Stimulated activated CD4-positive, alpha-beta T cell treated with anti-CD3 and anti-CD28 coated beads, Interleukin-4, amount 100 ng/mL, for 24 hours (primary cell): Measurements from ENCODE around the gene TNIP1.

Experiments
- DNase-seq: peaks from one replicate; pipeline ENCODE4 v3.0.0-alpha.2; 2020

TNIP1 gene

GRCh38 chr5:151019331-151019730, 61.5 kb downstream of the TNIP1 start:
- no peak for DNase-seq

- DNase-seq = no peak
Measured at GRCh38 chr5:151018846-151019245, 62.0 kb downstream of the TNIP1 start.

- DNase-seq = no peak
Measured at GRCh38 chr5:151017897-151018296, 62.9 kb downstream of the TNIP1 start.

- no peak for DNase-seq
Measured at GRCh38 chr5:151016700-151017099, 64.1 kb downstream of the TNIP1 start.

- DNase-seq = no peak
Measured at GRCh38 chr5:151015974-151016587, 64.8 kb downstream of the TNIP1 start.

GRCh38 chr5:151014680-151015343, 66.0 kb downstream of the TNIP1 start:
- no peak for DNase-seq

GRCh38 chr5:151012862-151013261, 68.0 kb downstream of the TNIP1 start:
- DNase-seq = no peak

GRCh38 chr5:151008906-151009305, 71.9 kb downstream of the TNIP1 start:
- no peak for DNase-seq

- DNase-seq = no peak
Measured at GRCh38 chr5:151008210-151008491, 72.7 kb downstream of the TNIP1 start.

- DNase-seq = no peak
Measured at GRCh38 chr5:151007430-151008209, 73.2 kb downstream of the TNIP1 start.

GRCh38 chr5:151006704-151007334, 74.0 kb downstream of the TNIP1 start:
- no peak for DNase-seq

- DNase-seq = no peak
Measured at GRCh38 chr5:151005950-151006576, 74.8 kb downstream of the TNIP1 start.

GRCh38 chr5:151005187-151005949, 75.5 kb downstream of the TNIP1 start:
- no peak for DNase-seq

- no peak for DNase-seq
Measured at GRCh38 chr5:151004499-151004898, 76.3 kb downstream of the TNIP1 start.

GRCh38 chr5:151003503-151003860, 77.4 kb downstream of the TNIP1 start:
- no peak for DNase-seq

- no peak for DNase-seq
Measured at GRCh38 chr5:151002681-151003502, 77.9 kb downstream of the TNIP1 start.

GRCh38 chr5:151002250-151002649, 78.6 kb downstream of the TNIP1 start:
- DNase-seq = no peak

GRCh38 chr5:151001436-151001835, 79.4 kb downstream of the TNIP1 start:
- no peak for DNase-seq

- DNase-seq = no peak
Measured at GRCh38 chr5:150999704-151000442, 81.0 kb downstream of the TNIP1 start.

GRCh38 chr5:150993826-150994412, 86.9 kb downstream of the TNIP1 start:
- DNase-seq = no peak

- no peak for DNase-seq
Measured at GRCh38 chr5:150993422-150993821, 87.4 kb downstream of the TNIP1 start.
